SK-MEL-5 (cell line): ENCODE results near the gene MYD88. TPM values are rescaled to one million over a fixed set of nuclear protein-coding genes. Genes with fewer than 3 reads are reported as not detected.

Experiments
- DNase-seq: peaks from one replicate; pipeline ENCODE4 v3.0.0-alpha.2; 2016; ENCODE audit warnings: low read depth, low spot score
- in situ Hi-C: cut with HindIII; loops from 2 replicates; pipeline ENCODE4 v1.10.0; 2016; ENCODE audit warnings: low sequenced_read_pairs, high pct_unique_total_duplicates, low pct_unique_long_range_greater_than_20kb
- small RNA-seq, 2 experiments: library from RNA; depleted of rRNA; stranded (forward); fragments of <200 nt; gene quantifications; one replicate each; pipeline ENCODE3, GENCODE V24; 2014
- total RNA-seq: library from RNA; depleted of rRNA; stranded (reverse); fragments of >200 nt; shearing (Covaris generic); gene quantifications from 2 replicates; pipeline ENCODE4 v1.2.3, GENCODE V29; 2014; rRNA removed

Gene MYD88
- total RNA-seq, 1 experiment from 2014 or later, result 0.98 TPM

DNA sequence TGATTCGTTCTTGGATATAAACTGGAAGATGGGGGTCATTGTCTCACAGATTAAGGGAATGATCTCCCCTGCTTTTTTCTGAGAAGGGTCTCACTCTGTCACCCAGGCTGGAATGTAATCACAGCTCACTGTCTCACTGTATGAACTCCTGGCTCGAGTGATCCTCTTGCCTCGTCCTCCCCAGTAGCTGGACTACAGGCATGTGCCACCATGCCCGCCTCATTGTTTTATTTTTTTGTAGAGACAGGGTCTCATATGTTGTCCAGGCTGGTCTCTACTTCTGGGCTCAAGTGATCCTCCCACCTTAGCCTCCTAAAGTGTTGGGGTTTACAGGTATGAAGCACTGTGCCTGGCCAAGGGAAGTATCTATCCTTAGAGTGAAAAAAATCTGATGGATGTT, 32.3 kb downstream of the MYD88 start:
- DNase-seq, result no peak
- in situ Hi-C loops, result no loop called here

GRCh38 chr3:38171622-38172021, 33.2 kb downstream of the MYD88 start:
- DNase-seq, result no peak
- in situ Hi-C loops, result no loop called here

DNA sequence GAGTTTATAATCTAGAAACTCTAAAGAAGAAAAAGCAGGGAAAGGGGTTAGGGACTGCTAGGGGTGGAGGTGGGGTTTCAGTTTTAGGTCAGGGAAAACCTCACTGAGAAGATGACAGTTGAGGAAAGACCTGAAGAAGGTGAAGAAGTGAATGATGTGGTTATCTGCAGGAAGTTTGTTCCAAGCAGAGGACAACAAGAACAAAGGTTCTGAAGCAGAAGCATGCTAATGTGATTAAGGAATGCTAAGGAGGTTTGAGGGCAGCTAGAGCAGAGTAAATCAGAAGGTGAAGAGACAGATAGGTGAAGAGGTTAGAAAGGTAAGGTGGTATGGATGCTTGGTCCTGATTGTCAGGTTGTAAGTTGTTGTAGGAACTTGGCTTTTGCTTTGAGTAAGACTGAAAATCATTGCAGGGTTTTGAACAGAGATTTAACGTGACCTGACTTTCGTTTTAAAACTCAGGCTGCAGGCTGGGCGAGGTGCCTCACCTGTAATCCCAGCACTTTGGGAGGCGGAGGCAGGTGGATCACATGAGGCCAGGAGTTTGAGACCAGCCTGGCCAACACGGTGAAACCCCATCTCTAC, 35.5 kb downstream of the MYD88 start:
- in situ Hi-C loops, result no loop called here
- DNase-seq, result no peak

DNA sequence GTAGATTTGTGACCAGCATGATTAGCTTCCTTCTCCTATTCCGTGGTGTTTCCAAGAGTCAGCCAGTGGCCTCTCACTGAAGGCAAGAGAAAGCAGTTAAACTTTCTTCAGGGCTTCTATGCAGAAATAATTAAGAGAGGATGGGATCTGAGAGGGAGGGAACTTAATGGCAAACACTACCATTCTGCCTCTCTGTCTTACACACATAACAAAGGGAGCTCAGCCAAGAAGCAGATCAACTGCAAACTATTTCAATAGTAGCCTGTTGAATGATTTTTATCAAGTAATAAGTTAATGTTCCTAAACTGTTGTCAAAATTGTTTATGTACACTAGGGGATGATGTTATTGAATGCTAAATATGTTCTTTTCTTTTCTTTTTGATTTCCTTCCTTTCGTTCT, 38.7 kb downstream of the MYD88 start:
- in situ Hi-C loops, result no loop called here
- no peak for DNase-seq

DNA sequence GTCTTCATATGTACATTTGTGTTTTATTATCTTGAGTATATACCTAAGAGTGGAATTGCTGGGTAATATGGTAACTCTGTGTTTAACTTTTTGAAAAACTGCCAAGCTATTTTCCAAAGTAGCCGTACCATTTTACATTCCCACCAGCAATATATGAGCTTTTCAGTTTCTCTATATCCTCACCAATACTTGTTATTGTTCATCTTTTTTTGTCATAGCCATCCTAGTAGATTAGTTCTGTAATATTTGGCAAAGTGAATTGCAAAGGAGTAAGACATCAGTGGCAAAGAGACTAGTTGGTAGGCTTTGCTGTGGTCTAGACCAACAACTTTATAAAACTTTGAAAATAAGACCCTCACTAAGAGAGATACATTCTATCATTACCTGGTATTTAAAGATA, 48.3 kb downstream of the MYD88 start:
- in situ Hi-C loops, result no loop called here
- DNase-seq, result no peak

DNA sequence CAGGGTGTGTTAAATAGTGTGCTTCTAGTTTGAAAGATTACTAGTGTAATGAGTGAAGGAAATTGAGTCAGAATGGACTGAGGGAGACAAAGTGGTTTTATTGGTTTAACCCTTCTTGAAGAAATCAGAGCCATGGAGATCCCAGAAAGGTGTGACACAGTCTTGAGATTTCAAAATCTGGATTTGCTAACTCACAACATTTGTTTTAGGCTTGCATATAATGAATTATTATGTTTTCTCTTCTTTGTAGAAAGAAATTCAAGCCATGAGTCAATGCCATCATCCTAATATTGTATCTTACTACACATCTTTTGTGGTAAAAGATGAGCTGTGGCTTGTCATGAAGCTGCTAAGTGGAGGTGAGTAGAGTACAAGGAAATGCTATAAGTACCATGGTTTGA, 52.0 kb downstream of the MYD88 start:
- no peak for DNase-seq
- in situ Hi-C loops, result no loop called here

Small RNA genes lying within 50 kb of the gene (small RNA-seq; reads per million reads assigned to genes)
- 0 reads per million in 2 experiments for gene RF00019

Other genes starting within 250 kb of the MYD88 start
- 3.6 and 3.7 TPM in 2 replicates for gene VILL, start 147.9 kb upstream of the MYD88 start, total RNA-seq
- 7.0 and 8.8 TPM in 2 replicates for gene PLCD1, start 109.0 kb upstream of the MYD88 start, total RNA-seq
- not detected in 2 replicates for gene DLEC1, start 99.5 kb upstream of the MYD88 start, total RNA-seq
- 14.1 and 26.2 TPM in 2 replicates for gene ACAA1, start 1.5 kb upstream of the MYD88 start, total RNA-seq
- 27.9 and 28.6 TPM in 2 replicates for gene OXSR1, start 26.9 kb downstream of the MYD88 start, total RNA-seq
- 0.34 TPM in 1 of 2 replicates, not detected in the other for gene SLC22A13, start 127.2 kb downstream of the MYD88 start, total RNA-seq
- gene SLC22A14, start 143.6 kb downstream of the MYD88 start, total RNA-seq, result not detected in 2 replicates
- 14.0 and 18.1 TPM in 2 replicates for gene XYLB, start 208.1 kb downstream of the MYD88 start, total RNA-seq